ENCODE results near the gene STK4.

- TF ChIP-seq CTCF (IDR thresholded peaks at IDR 0.05) (no peak), ZFX (IDR thresholded peaks at IDR 0.05; ENCODE audit: borderline replicate concordance) (no peak)
Measured at GRCh38 chr20:44948513-44948912, 17.8 kb upstream of the STK4 start.
